NCI-H526 treated with DMSO at 0.1 percent for 48 hours (cell line): ENCODE results near the gene TSPOAP1.

Experiments used
- DNase-seq: peaks from one replicate; lab custom pipeline; 2025; lab: John Stamatoyannopoulos, UW

Gene TSPOAP1

DNA sequence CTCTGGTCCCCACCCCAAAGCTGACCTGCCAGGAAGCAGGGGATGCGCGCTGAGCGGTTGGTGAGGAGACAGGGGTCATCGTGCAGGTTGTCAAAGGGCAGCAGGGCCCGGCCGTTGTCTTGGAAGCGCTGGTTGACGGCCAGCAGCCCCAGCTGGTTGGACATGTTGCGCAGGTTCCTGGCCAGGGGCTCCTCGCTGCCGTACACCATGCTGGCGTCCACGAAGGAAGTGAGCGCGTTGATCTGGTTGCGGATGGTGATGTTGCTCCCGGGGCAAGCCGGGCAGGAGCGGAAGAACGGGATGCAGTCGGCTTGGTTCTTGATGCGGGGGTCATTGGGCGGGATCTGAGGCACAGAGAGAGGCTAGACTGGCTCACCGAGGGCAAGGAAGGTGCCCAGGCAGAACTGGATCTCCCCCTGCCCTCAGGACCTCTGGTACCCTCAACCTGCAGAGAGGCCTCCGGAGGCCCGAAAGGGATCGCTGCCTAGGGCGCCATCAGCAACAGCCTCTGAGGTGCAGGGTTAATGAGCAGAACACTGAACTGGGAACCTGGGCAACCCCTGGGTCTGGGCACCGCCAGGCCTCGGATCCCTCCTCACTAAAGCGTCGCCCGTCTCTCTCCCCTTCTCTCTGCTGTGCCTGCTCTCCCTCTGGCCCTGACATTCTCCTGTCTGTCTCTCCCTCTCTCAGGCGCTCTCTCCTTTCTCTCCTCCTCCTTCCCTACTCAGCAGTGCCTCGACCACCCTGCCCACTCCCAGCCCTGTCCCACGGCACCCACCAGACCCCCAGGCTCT lies 50.6 kb downstream of the TSPOAP1 start:
- DNase-seq: no peak

DNA sequence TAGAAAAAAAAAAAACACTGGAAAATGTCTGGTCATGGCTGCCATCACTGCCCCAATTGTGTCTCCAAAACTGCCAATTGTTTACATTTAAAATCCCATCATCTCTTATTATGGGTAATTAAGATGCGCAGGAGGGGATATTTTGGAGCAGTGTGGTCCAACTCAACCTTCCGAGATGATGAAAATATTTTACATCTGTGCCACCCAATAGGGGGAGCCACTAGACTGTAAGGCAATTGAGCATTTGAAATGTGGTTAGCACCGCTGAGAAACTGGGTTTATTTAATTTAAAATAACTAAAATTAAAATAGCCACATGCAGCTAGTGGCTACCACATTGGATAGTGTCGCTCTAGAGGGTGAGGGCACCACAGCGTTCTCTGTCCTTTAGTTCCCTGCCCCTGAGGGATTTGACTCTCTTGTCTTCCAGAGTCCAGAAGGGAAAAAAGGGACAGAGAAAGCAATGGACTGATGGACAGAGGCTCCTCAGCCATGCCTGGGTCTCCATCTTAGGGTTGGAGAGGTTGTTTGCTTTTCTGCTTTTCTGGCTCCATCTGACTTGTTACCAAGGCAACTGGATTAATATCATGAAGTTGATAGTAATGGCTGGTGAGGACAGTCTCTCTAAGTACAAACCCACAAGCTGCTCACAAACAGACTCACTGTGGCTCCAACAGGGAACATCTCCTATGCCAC lies 51.3 kb downstream of the TSPOAP1 start:
- no peak for DNase-seq

DNA sequence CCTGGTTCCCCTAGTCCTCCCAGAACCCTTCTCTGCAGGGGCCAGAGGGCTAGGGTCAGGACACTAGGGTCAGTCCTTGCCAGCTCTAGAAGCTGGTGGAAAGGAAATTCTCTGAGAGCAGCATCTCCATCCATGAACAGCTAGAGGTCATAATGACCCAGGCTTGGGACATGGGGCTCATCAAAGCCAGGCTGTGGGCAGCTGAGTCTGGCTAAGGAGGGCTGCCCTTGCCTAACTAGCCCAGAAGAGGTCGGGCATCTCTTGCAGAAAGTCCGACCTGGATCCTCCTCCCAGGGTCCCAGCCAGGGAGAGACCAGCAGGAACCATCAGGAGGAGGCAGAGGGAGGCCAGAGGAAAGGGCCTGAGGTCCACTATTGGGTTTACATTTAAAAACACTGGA lies 52.2 kb downstream of the TSPOAP1 start:
- no peak for DNase-seq

DNA sequence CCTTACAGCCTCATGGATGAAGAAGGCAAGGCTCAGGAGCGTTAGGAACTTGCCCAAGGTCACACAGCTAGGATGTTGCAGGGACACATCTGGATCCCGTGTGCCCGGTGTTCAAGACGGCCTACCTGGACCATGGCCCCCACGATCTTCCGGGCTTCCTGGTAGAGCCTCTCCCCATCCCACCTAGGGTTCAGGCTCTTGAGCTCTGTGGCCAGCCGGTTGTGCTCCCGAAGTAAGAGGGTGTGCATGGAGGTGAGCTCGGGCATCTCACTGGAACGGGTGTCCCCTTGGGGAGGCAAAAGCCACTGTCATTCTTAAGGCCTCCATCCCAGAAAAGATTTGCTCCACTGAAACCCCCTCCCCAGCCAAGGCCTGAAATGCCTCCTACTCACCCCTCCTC lies 53.2 kb downstream of the TSPOAP1 start:
- no peak for DNase-seq

DNA sequence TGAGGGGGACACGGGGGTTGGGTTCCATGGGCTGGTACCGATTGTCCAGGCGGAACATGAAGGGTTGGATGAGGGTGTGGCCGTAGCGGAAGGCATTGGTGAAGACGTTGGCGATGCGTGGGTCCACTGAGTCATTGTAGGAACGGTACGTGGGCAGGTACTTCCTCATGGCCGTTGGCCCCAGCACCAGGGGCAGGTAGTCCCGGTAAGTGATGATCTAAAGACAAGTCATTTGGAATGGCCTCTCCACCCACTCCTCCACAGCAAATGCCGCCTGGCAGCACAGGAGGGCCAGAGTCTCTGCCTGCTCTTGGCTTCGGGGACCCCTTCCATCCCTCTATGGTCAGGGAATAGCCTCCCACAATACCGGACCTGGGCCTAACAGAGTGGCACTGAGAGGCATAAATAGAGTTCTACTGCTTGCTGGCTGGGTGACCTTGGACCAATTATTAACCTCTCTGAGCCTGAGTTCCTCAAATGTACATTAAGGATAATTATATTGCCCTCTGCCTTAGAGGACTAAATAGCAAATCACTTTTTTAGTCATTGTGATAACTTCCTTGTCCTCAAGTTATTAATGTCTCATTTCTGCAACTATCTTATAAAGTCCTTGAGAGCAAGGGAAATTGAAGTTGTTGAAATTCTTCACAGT lies 55.0 kb downstream of the TSPOAP1 start:
- DNase-seq: no peak

DNA sequence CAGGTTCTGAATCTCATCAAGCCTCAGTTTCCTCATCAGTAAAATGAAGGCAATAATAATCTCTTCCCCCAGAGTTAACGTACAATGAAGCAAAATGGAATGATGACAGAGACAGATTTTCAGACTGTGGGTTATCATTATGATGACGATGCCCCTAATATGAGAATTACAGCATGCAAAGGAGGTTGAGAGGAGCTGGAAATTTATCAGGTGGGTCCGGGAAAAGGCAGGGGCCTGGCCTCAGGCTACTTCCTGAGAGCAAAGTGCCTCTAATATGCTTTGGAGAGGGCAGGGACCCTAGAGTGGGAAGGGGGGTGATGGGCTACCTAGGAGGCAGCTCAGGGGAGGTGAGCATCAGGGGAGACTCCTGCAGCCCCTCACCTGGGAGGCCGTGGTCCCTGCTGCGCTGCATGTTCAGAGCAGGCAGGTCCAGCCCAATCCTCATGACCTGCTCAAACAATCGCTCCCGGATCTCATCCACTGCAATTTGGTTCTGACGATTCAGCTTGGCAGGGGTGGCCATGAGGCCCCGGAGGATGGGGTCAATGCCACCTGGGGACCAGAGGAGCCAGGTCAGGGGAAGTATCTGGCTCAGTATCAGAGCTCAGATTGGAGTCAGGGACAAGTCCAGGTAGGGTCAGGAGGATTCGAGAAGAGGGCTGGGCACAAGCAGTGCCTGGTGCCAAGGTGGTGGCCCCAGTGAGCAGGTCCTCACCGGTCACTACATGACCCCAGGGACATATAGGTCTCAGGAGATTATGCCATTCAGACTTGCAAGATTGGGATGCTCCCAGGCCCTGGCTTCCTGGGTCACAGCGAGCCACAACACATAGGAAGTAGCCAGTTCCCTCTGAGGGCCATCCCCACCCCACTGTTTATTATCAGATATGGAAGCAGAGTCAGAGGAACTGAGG lies 56.0 kb downstream of the TSPOAP1 start:
- no peak for DNase-seq

DNA sequence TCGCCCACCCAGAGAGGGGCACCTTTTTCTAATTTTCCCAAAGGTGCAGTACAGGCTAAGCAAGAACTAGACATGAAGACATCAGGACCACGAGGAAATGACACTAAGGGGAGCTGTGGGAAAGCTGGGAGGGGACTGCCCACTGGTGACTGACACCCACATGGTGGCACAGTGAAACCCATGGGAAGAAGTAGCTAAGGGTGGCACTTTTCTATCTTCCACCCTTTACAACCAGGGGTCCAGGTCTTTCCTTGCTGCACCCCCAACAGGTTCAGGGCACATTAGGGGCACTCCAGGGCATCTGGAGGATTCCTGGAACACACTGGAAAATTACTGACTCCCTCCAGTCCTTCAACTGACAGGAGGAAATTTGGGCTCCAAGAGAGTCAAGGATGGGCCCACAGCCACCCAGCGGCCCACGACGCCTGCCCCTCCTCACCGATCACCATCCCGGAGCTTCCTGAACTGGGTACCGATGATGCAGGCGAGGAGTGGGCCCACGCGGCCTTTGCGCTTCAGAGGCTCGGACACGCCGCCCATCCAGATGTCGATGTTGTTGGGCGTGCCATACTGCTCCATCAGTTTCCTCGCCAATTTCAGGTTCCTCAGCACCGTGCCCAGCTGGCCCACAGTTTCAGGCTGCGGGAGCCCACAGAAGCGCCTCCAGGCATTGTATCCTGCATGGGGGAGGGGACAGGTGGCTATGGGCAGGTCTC lies 57.2 kb downstream of the TSPOAP1 start:
- DNase-seq: no peak

DNA sequence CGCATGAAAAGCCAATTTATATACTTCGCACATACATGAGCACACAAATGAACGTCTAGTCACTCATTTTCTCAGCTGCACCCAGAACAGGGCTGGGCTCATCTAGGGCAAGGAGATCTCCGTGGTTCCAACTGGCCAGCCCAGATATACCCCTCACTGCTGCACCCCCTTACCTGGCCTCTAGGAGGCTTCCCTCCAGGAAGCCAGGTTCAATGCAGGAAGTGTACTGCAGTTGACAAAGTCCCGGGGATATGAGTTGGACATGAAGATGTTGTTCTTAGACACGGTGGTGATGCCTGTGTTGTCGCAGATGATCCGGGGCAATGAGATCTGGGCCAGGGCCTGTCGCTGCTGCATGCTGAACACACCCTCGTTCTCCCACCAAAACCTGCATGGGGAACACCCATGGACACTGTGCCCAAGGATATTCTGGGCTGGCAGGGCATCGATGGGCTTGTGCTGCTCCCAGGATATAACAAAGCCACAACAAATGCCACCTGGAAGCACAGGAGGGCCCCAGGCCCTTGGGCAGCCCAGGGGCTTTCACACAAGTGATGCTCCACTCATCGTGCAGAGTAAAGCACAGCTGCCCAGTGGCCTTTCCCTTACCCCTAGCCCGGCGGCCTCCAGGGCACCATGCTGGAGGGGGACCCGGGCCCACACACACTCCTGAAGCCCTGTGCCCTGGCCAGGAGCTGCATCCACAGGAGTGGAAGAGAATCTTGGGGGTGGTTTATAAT lies 57.9 kb downstream of the TSPOAP1 start:
- no peak for DNase-seq

DNA sequence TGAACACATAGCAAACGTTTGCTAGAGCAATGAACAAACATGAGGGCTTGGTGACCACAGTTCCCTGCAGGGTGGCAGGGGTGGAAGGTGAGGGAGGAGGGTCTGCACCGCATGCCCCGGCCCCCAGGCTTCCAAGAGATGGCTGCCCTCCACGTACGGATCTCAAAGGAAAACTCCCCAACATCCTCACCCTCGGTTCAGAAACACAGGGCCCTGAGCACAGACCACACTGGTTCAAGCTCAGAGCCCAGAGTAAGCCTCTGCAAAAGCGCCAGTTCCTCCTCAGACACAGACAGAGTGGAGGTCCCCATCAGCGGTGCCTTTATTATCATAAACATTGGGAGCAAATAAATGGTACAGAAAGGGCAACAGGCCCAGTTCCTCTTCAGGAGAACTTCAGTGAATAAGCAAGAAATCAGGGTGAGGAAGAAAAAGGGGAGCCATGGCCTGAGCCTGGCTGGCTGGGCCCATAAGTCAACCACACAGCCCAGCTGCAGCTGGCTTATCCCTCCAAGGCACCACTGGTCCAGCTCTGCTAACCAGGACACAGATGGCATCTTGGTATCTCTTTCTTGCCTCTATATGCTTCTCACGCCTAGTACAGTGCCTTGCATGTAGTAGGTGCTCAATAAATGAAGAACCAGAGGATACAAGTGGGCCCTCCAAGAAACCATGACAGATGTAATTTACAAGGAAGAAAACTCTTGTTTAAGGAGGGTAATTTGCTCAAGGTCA lies 58.9 kb downstream of the TSPOAP1 start:
- DNase-seq: no peak

DNA sequence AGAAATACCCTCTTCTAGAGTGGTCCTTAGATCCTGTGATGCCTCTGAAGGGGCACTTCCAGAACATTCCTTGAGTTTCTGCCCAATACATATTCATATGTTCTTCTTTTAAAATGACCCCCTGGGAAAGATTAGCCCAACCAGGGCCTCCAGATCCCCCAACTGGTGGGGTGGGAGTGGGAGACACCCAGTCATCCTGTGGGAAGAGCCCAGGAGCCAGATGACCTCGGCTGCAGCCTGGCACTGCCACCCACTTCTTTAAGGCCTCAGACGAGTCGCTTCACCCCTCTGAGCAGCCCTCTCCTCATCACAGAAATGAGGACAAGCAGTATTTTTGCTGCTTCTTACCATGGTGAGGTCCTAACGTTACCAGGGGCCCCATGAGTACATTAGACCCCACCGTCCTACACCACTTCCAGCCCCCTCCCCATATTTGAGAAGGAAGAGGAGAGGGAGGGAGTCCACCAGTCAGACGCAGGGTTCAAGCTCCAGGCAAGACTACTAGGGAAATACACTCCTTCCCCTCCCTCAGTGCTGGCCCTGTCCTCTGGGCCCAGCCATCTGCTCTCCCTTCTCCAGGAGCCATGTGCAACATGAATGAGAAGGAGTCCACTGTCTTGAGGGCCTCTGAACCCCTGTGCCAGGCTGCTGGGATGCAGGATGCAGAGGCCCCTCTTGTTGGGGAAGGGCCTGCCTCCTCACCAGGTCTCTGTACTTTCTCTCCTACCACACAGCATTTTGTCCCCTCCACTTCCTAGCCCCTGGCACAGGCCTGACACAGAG lies 59.6 kb downstream of the TSPOAP1 start:
- DNase-seq: no peak

DNA sequence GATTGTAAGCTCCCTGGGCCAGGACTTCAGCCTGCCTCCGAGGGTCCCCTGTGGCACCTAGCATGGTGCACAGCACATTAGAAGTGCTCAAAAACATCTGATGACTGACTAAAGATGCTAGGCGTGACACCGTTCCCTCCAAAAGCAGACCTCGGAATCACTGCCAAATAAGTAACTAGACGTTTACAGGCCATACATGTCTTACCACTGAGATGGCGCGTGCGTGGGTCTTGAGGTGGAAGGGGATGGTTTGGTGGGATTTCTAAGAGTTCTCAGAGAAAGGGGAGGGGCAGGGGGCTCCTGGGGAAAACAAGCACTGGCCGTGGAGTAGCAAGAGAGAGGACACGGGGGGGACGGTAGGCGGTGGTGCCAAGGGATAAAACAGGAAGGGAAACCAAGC lies 60.3 kb downstream of the TSPOAP1 start:
- no peak for DNase-seq

DNA sequence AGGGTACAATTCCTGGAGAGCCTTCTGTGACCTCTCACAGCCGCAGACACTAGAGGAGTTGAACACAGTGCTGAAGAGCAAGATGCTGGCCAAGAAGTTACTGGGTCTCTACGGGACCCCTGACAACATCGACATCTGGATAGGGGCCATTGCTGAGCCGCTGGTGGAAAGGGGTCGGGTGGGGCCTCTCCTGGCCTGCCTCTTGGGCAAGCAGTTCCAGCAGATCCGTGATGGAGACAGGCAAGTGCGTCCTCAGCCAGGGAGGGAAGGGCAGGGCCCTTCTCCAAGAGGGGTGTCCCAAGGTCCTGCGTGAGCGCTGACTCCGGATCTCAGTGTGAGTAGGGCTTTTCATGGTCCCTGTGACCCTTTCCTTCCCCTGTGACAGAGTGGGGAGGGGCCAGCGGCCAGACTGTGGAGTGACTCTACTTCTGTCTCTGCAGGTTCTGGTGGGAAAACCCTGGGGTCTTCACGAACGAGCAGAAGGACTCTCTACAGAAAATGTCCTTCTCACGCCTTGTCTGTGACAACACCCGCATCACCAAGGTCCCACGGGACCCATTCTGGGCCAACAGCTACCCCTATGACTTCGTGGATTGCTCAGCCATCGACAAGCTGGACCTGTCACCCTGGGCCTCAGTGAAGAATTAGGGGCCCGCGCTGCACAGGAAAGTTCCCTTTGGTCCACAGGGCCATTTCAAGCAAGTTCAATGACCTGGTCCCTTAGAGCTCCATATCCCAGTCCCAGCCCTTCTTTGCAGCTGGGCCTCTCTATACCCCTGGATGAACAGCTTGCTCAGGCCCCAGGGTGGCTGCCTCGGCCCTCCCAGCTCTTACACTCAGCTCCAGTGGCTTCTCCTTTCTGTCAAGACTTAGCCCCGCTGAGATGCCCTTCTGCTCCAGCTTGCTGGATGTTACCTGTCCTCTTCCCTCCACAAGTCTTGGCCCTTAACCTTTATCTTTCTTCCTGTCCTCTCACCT lies 61.0 kb downstream of the TSPOAP1 start:
- no peak for DNase-seq

DNA sequence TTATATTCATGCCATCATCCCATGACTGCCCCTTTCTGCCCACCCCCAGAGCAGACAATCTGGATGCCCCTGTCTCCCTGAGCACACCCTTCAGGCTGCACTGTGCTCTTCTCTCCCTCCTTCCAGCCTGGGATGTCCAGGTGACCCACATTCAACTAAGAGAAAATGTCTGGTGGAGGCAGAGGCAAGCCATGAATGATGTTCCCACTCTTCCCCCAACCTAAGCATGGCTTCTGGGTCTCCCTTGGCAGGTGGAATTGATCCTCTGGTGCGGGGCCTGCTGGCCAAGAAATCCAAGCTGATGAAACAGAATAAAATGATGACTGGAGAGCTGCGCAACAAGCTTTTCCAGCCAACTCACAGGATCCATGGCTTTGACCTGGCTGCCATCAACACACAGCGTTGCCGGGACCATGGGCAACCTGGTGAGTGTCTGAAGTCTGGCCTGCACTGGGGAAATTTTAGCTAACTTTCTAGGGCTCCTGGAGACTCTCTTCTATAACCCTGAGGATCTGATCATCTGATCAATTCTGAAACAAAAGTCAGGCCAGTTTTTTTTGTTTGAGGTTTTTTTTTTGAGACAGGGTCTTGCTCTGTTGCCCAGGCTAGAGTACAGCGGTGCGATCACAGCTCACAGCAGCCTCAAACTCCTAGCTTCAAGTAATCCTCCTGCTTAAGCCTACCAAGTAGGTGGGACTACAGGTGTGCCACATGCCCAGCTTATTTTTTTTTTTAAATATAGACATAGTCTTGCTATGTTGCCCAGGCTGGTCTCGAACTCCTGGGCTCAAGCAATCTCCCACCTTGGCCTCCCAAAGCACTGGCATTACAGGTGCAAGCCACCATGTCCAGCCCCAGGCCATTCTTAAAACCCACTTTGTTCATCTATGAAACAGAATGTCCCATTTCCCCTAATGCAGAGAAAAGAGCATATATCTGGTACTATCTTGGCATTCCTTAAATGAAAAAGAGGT lies 62.4 kb downstream of the TSPOAP1 start:
- DNase-seq: no peak

DNA sequence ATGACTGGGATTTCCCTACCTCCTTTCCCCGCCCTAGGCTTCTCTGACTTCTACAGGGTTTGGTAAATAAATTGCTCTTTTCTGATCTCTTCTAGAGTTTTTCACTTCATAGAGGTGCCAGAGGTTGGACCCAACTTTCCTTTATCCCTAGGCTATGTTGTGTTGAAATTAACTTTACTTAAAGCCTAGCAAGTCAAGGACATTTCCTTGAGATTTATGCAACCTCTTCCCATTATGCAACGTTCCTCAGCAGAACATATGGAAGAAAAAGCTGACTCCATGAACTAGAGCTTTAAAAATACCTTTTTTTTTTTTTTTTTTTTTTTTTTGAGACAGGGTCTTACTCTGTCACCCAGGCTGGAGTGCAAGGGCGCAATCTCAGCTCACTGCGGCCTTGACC lies 63.3 kb downstream of the TSPOAP1 start:
- DNase-seq: no peak

DNA sequence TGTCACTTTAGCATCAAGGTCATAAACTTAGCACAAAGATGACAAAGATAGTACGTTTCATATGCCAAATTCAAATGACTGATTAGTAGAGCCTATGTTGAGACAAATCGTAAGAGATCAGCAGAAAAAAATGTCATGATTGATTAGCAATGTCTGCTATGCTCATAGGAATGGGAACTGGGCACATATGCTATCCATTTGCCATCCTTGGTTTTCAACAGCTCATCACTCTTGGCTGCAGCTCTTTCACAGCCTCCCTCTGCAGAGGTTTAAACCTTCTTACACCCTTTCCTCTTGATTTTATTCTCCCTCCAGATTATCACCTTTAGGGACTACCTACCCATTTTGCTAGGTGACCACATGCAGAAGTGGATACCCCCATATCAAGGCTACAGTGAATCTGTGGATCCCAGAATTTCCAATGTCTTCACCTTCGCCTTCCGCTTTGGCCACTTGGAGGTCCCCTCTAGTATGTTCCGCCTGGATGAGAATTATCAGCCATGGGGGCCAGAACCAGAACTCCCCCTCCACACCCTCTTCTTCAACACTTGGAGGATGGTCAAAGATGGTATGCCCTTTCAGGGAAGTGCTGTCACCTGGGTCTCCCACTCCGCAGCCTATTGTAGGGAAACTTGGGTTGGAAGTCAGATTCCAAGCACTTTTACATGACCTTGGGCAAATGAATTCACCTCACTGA lies 64.0 kb downstream of the TSPOAP1 start:
- no peak for DNase-seq

DNA sequence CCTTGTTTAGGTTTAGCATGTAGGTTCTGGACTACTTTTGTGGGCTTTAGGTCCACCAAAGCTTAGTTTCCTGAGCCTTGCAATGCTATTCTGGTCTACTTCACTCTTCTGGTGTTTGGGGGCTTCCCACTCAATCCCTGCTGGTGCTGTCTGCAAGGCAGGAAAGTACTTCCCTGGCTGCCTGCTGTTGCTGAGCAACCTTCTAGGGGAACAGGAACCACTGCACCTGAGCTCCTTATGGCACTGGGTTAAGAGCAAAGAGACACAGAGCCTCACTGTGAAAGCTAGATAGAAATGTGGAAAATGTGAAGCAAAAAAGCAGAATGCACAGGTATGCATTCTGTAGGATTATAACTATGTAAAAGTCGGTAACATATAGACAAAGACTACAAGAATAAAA lies 64.8 kb downstream of the TSPOAP1 start:
- no peak for DNase-seq
